GM19351 (cell line): ENCODE measurements around the gene PCBD1.

Experiments used
- ATAC-seq: cut with Tn5 transposase; IDR thresholded peaks from one replicate; pipeline ENCODE4 v1.9.1; 2021; ENCODE audit warnings: mild to moderate bottlenecking, moderate library complexity; ENCODE audit not compliant: unreplicated experiment

Gene PCBD1

DNA sequence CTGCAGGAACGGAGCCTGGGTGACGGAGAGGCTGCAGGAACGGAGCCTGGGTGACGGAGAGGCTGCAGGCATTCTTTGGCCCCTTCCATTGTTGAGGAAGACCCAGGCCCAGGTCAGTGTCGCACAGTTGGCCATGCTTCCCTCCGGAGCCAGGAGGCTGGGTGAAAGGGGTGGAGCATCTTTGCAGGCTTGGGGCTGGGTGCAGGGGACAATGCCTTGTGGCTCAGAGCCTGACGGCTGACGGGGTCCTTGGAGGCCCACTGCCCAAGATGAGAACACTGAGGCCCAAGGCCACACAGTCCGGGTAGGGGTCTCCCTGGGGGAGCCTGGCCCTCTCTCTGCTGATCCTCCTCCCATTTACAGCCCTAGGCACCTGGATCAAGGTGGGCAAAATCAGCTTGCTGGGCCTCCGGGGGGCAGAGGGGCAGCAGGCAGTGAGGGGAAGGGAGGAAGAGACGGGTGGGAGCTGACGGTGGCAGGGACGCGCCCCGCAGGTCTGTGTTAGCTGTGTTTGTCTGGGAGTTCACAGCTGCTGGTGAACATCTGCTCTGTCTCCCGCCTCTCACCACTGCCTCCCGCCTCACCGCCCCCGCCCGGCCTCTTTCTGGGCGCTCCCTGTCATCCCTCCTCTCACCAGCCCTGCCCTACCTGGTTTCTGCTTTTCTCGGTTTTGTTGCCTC lies 30.6 kb upstream of the PCBD1 start:
- no peak for ATAC-seq

DNA sequence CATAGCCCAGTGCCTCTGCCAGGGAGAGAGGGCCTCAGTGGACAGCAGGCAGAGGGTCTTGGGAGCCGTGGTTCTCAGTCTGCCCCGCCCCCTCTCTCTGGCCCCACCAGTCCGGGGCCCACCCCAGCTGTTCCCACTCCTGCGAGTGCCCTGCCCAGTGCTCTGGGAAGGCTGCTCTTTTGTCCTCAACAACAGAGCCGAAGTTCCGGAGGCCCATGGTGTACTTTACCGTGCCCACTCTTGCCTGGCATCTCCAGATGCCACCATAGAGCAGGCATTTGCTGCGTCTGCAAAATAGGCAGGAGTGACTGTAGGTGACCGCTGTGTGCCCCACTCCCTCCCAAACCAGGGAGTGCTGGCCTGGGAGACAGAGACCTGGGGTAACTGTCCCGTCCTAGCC lies 29.3 kb upstream of the PCBD1 start:
- no peak for ATAC-seq

DNA sequence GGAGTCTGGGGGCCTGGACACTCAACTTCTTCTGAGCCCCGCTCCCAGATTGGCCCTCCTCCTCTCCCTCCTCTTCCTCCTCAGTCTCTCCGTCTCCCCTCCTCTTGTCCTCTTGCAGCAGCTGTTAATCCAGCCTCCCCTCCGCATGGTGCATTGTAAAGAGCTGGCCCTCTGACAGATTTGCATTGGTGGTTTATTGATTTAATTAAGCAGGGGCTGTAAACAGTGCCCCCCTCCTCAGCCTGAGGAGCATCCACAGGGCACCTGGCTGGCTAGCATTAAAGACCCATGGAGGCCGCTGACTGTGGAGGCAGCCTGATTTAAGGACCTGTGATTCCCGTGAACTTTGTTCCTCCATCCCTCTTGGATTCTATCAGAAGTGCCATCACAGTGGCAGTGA lies 28.9 kb upstream of the PCBD1 start:
- ATAC-seq, result no peak

GRCh38 chr10:70916241-70916640 lies 27.9 kb upstream of the PCBD1 start:
- ATAC-seq, result no peak

- ATAC-seq, result no peak
Measured at GRCh38 chr10:70915806-70916205, 27.4 kb upstream of the PCBD1 start.

- no peak for ATAC-seq
Measured at GRCh38 chr10:70915206-70915605, 26.8 kb upstream of the PCBD1 start.

DNA sequence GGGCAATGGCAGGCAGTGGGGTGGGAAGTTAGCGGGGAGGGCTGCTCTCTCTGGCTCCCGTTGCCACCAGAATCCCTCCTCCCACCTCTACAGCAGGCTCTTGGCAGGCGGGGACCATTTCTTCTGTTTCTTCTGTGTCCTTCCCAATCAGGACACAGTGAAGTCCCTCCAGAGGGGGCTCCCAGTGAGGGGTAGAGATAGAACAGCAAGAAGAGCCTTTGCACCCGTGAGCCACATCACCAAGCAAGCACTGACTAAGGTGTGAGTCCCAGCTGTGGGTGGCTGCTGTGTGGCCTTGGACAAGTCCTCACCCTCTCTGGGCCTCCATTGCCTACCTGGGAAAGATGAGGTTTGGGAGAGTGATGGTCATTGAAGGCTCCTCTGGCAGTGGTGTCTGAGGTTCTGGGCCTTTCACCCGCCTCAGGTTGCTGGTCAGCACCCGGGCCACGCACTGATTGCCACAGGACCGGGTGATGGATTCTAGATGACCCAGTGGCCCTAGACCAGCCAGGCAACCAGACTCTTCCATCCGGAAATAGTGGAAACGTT lies 26.0 kb upstream of the PCBD1 start:
- ATAC-seq, result no peak

DNA sequence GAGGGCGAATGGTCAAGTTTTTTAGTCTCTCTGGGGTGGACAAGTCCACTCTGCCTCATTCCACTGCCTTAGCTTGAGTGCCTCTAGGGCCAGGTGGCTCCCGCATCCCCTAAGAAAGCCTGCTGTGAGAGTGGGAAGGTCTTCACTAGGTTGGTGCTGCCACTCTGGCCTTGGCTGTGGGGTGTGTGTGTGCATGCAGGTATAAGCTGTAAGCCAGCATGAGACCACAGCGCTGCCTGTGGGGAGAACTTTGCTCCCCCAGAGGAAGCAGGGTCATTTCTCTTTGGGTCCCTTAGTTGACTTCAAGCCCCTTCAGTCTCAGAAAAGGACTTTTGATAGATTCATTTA lies 25.5 kb upstream of the PCBD1 start:
- ATAC-seq, result no peak

- no peak for ATAC-seq
Measured at GRCh38 chr10:70913191-70913892, 25.0 kb upstream of the PCBD1 start.

DNA sequence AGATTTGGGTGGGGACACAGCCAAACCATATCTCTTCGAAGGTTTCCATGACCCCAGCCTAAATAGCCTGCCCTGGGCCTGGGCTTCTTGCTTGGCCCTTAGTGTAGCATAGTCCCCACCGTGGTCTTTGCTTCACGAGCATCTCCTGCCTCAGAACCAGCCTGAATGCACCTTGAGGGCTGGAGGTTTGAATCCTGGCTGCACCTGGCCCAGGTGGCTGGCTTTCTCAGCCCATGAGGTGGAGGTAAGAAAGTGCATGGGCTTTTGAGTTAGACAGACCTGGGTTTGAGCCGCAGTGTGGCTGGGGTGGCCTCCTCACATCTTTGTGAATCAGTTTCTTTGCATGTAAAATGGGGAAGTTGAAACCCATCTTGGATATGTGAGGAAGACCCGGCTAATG lies 24.2 kb upstream of the PCBD1 start:
- ATAC-seq, result no peak

DNA sequence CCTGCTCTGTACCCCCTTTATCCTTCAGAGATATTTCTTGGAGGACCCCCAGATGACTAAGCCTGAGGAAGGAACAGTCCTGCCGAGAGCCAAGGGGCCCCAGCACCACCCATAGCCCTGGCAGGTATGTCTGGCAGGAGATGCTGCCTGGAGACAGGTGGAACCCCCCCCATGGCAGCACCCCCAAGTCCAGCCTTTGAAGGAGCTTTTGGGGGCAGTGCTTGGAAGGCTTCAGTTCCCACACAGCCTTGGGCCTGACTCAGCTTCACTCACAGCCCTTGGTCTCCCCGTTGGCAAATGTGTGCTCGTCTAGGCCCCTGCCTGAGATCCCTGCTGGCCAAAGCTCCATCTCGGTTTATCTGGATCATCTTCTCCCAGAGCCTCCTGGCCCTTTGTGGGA lies 23.0 kb upstream of the PCBD1 start:
- no peak for ATAC-seq

DNA sequence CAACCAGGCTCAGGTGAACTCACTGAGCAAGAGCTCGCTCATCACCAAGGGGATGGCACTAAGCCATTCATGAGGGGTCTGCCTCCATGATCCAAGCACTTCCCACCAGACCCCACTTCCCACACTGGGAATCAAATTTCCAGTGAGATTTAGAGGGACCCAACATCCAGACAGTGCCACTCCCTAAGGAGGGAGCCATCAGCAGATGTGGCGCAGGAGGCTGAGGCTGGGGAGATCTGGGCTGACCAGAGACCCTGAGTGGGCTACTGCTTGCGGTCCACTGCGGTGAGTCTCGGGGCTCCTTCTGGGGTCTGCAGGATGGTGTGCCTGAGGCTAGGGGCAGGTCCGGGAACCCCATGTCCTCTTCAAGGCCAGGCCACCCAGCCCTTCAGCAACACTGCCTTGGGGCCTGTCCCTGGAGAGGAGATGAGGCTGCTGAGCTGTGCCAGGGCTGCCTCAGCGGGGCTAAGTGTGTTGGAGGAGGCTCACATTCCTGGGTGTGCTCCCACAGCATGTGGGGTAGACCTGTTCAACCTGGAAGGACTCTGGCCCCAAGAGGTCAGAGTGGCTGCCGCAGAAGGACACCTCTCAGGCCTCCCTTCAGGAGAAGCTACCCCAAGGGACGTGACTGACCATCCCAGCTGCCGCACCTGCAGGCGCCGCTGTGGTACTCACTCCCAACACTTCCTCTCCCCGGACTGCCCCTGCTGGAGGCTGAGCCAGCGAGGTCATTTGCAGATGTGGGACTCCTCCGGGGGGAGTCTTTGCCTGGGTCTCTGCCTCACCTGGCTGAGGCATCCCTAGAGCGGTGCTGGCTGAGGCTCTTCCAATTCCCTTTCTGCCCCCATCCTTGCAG lies 22.3 kb upstream of the PCBD1 start:
- ATAC-seq, result no peak

- no peak for ATAC-seq
Measured at GRCh38 chr10:70909326-70909935, 21.1 kb upstream of the PCBD1 start.

GRCh38 chr10:70908406-70909296 lies 20.3 kb upstream of the PCBD1 start:
- ATAC-seq, result no peak

DNA sequence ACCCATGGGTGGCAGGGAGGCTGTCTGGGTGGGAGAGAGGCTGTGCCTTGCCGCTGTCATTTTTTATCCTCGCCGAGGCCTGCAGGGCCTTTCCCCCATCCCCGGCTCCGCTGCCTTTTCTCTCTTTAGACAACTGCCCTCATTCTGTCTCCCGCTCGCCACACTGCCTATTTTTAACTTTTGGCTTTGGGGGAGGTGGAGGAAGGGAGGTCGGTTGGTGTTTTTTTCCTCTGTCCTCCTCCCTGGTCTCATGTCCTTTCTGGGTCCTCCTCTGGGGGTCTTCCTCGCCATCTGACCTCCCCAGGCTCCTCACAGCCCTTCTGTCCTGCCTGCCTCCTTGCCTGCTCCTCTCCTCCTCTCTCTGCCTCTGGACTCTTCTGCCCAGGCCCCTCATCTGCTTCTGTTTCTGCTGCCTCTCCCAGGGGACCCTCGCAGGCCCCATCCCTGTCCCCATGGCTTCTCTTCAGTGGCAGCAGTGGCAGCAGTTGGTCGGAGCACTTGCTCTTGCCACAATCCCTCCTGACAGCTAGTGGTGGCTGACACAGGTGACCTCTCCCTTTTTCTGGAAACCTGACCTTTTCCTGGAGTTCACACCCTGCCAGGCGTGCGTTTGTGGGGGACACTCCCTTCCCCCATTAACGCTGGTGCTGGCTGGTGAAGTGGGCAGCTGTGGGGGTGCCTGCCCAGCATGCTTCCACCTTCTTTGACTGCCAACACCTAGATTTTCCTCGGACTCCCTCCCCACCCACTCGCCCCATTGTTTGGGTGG lies 19.5 kb upstream of the PCBD1 start:
- no peak for ATAC-seq

- ATAC-seq, result no peak
Measured at GRCh38 chr10:70906953-70907636, 18.7 kb upstream of the PCBD1 start.

DNA sequence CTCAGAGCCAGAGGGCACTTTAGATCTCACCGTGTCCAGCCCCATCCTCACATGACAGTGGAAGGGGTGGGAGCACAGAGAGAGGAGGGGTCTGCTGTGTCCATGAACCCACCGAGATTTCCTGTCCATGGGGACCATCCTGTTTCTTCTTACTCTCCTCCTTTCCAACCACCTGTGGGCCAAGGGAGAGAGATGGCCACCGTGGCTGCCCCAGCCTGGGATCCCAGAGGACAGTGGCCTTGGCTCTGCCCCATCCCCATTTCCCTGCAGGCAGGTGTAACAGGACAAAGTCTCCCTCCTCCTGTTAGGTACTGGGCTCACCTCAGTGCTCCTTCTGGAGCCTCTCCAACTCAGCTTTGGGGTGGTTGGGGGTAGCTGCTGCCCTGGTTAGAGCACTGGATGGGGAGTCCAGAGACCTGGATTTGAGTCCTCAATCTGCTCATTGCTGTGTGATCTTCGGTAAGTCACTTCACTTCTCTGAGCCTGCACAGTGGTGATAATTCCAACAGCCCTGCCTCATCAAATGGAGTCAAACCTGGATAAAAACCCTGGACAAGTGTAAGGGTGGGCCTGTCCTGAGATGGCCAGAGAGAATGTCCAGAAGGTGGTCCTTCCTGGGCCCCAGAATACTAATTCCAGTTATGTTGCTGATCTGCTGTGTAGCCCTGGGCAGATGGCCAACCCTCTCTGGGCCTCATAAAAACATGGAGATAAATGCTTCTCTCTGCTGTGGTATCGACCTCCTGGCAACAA lies 17.8 kb upstream of the PCBD1 start:
- no peak for ATAC-seq
